ENCODE data around the gene TLL1. TPM values are rescaled to one million over a fixed set of nuclear protein-coding genes. Genes with fewer than 3 reads are reported as not detected.

TLL1 gene
- total and polyA plus RNA-seq, 9 donors: 0.35 to 12.9 (median 1.3) TPM

GRCh38 chr4:165851256-165851655 lies 21.8 kb upstream of the TLL1 start:
- Histone ChIP-seq H3K27ac (no peak overlapping the region), H3K36me3 (no peaks in the 10 kb centered on the region), H3K4me3 (no peak overlapping the region), H3K4me1 (ENCODE audit: insufficient read depth) (no peaks in the 10 kb centered on the region), H3K9me3 (no peaks in the 10 kb centered on the region), H3K27me3 (no peaks in the 10 kb centered on the region)
- 51 to 57% (median 55%) methylated on average over 3 of the region's 3 CpGs for WGBS, 3 donors
- intact Hi-C loops (cut with DNase I): no loop called here
- no peak for DNase-seq
- TF ChIP-seq CTCF (IDR thresholded peaks at IDR 0.05) (no peak), EP300 (IDR thresholded peaks at IDR 0.05) (no peak), POLR2A (IDR thresholded peaks at IDR 0.05) (no peak)

- TF ChIP-seq CTCF (IDR thresholded peaks at IDR 0.05): no peak
- TF ChIP-seq POLR2A (IDR thresholded peaks at IDR 0.05): no peak
- no peak for TF ChIP-seq EP300 (IDR thresholded peaks at IDR 0.05)
These were observed 17.8 kb upstream of the TLL1 start for GRCh38 chr4:165855191-165855590.

GRCh38 chr4:165861363-165861762 lies 11.7 kb upstream of the TLL1 start:
- no peak overlapping the region for H3K4me3 ChIP-seq
- 88 to 95% (median 95%) methylated on average over 1 of the region's 1 CpG for WGBS, 3 donors
- no peaks in the 10 kb centered on the region for H3K27me3 ChIP-seq
- DNase-seq: no peak
- no peak for TF ChIP-seq CTCF (IDR thresholded peaks at IDR 0.05)
- TF ChIP-seq POLR2A (IDR thresholded peaks at IDR 0.05): no peak
- no peak for TF ChIP-seq EP300 (IDR thresholded peaks at IDR 0.05)
- no peaks in the 10 kb centered on the region for H3K4me1 ChIP-seq (ENCODE audit: insufficient read depth)
- H3K27ac ChIP-seq: no peak overlapping the region
- no peaks in the 10 kb centered on the region for H3K9me3 ChIP-seq
- intact Hi-C loops (cut with DNase I): no loop called here
- H3K36me3 ChIP-seq: no peaks in the 10 kb centered on the region

More at GRCh38 chr4:165855191-165855590, 17.8 kb upstream of the TLL1 start:
- no peak for DNase-seq
- H3K27me3 ChIP-seq: no peaks in the 10 kb centered on the region
- no peak overlapping the region for H3K27ac ChIP-seq
- intact Hi-C loops (cut with DNase I): no loop called here
- no peaks in the 10 kb centered on the region for H3K9me3 ChIP-seq
- no peaks in the 10 kb centered on the region for H3K4me1 ChIP-seq (ENCODE audit: insufficient read depth)
- no peaks in the 10 kb centered on the region for H3K36me3 ChIP-seq
- no peak overlapping the region for H3K4me3 ChIP-seq

GRCh38 chr4:165864271-165864670 lies 8.8 kb upstream of the TLL1 start:
- WGBS, 3 donors: 34 to 61% (median 38%) methylated on average over 3 of the region's 3 CpGs
- intact Hi-C loops (cut with DNase I): no loop called here
- Histone ChIP-seq H3K27ac (no peak overlapping the region), H3K4me1 (ENCODE audit: insufficient read depth) (no peaks in the 10 kb centered on the region), H3K36me3 (no peaks in the 10 kb centered on the region), H3K4me3 (no peak overlapping the region), H3K27me3 (no peaks in the 10 kb centered on the region), H3K9me3 (no peaks in the 10 kb centered on the region)
- no peak for TF ChIP-seq POLR2A (IDR thresholded peaks at IDR 0.05)
- no peak for TF ChIP-seq CTCF (IDR thresholded peaks at IDR 0.05)
- TF ChIP-seq EP300 (IDR thresholded peaks at IDR 0.05): no peak
- no peak for DNase-seq
